NCI-H460 (cell line): ENCODE data around the gene VCL. TPM values are rescaled to one million over a fixed set of nuclear protein-coding genes. Genes with fewer than 3 reads are reported as not detected.
A peak's percentile ranks its signal among the peaks of the same experiment; 100 is the strongest.
"Not testable (repeated sequence)": the region's sequence is repeated elsewhere in the genome, so short reads cannot be mapped to it uniquely, and the experiment has no call there.

ENCODE experiments used
- DNase-seq: peaks from one replicate; pipeline ENCODE4 v3.0.0-alpha.2; 2016; ENCODE audit warnings: low read depth; ENCODE audit errors: extremely low read depth
- polyA plus RNA-seq: library from polyadenylated mRNA; depleted of rRNA; stranded (reverse); fragments of >200 nt; gene quantifications from 2 replicates; pipeline ENCODE4 v1.2.3, GENCODE V29; 2014; cell fraction: nucleus; rRNA removed
- total RNA-seq: library from RNA; depleted of rRNA; stranded (reverse); fragments of >200 nt; shearing (Covaris generic); gene quantifications from 2 replicates; pipeline ENCODE4 v1.2.3, GENCODE V29; 2014; rRNA removed

The VCL gene
- total RNA-seq: 73.9 and 75.7 TPM in 2 replicates
- 72.8 and 103 TPM in 2 replicates for polyA plus RNA-seq

DNA sequence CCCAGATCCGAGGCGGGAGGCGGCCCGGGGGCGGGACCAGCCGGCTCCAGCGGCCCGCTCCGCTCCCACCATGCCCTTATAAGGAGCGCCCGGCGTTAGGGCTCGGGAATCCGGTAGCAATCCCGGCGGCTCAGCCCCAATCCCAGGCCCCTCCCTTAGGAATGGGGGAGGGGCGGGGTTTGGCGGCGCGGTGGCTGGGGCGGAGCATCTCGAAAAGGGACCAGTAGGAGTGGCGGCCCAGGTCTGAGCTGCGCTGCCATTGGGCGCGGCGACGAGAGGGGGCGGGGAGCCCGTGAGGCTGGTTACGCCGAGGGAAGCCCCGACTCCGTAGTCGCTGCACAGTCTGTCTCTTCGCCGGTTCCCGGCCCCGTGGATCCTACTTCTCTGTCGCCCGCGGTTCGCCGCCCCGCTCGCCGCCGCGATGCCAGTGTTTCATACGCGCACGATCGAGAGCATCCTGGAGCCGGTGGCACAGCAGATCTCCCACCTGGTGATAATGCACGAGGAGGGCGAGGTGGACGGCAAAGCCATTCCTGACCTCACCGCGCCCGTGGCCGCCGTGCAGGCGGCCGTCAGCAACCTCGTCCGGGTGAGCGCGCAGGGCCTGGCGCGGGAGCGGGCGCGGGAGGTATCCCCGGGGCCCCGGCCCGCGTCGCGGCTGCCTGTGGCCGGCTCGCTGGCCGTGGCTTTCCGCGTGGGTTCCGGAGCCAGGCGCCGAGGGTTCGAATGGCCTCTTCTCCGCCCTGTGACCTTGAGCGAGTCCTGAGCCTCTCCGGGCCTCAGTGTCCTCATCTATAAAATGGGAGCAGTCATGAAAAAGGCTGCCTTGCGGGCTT lies at the start of gene VCL:
Gene VCL (plus strand): TSS at position 330 of the 836 bp plus-strand sequence. CDS start 92 bp downstream, at position 422.
- DNase-seq: peak; percentile 98

DNA sequence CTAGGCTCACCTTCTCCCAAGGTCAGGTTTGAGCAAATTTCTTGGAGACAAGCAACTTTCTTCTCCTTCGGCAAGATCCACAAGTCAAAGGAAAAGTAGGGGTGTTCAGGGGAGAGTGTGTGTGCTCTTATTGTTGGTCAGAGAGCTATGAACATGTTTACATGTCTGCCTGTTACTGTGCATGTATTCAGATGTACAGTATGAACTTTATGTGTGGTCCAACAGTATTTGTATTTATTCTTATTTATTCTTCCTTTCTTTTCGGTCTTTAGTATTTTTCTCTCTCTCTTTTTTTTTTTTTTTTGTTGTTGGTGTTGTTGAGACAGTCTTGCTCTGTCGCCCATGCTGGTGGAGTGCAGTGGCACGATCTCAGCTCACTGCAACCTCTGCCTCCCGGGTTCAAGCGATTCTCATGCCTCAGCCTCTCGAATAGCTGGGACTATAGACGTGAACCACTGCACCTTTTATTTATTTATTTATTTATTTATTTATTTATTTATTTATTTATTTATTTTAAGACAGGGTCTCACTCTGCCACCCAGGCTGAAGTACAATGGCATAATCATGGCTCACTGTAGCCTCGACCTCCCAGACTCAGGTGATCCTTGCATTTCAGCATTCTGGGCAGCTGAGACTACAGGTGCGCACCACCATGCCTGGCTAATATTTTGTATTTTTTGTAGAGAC lies 48.8 kb upstream of the VCL start:
- DNase-seq: no peak

- no peak for DNase-seq
These were observed 47.6 kb upstream of the VCL start for GRCh38 chr10:73950155-73950948.

DNA sequence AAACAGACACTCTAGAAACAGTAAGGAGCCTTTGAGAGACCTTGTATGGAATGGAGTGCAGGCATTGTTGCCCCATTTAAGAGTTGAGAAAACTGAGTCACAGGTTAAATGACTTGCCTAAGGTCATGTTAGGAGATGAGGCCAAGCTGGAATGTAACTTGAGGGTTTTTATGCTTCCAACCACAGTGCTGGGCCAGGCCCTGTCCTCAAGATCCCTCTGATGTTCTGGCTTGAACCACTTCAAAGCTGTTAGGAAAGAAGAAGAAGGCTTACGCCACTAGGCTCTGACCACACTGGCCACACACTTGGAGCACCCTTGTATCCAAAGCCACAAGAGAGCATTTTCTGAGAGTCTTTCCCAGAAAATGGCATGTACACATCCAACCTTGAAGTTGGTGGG lies 44.3 kb upstream of the VCL start:
- no peak for DNase-seq

GRCh38 chr10:73954737-73955136 lies 43.2 kb upstream of the VCL start:
- no peak for DNase-seq

DNA sequence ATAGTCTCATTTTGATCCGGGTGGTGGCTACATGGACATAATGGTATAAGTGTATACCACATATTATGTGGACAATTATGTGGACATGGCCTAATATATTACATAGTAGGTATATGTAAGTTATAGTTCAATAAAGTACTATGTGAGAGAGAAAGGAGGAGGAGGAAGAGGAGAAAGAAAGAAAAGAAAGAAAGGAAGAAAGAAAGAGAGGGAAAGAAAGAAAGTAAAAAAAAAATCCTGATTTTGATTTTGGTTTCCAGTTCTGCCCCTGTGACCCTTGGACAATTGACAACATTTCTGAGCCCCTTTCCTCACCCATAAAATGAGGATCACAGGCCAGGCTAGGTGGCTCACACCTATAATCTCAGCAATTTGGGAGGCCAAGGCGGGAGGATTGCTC lies 42.2 kb upstream of the VCL start:
- no peak for DNase-seq

DNA sequence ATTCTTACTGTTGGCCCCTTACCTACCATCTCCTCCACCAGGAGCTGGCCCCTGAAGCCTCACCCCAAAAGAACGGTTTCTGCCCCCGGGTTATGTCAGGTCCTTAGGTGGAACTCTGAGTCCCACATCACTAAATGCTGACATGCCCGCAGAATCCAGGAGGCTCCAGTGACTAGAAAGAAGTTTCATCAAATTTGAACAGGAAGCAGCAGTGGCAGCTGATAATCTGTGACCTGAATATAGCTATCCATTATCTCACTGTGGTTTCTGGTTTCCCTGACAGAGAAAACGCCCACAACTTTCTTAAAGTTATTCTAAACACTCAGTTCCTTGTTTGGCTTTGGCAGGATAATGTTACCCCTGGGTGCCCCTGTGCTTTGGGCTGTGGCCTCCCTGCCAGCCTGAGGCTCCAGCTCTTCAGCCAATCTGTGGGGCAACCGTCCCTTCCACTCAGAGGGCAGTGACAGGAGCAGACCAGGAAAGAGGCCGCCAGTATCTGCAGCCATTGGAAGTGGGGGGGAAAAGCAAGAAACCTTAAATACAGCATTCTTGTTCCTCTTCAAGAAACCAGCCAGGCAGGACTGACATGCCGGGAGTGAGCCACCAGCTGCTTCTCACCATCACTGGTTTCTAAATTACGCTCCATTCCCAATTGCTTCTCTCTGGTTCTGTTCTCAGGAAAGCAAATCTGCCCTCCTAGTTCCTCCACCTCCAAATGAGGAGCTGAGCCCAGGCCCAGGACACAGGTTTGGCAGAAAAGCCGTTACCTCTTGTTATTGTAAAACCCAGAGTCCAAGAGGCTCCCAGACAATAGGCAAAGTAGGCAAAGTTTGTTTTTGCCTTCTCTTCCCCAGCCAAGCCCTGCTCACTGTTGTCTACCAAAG lies 41.2 kb upstream of the VCL start:
- no peak for DNase-seq

DNA sequence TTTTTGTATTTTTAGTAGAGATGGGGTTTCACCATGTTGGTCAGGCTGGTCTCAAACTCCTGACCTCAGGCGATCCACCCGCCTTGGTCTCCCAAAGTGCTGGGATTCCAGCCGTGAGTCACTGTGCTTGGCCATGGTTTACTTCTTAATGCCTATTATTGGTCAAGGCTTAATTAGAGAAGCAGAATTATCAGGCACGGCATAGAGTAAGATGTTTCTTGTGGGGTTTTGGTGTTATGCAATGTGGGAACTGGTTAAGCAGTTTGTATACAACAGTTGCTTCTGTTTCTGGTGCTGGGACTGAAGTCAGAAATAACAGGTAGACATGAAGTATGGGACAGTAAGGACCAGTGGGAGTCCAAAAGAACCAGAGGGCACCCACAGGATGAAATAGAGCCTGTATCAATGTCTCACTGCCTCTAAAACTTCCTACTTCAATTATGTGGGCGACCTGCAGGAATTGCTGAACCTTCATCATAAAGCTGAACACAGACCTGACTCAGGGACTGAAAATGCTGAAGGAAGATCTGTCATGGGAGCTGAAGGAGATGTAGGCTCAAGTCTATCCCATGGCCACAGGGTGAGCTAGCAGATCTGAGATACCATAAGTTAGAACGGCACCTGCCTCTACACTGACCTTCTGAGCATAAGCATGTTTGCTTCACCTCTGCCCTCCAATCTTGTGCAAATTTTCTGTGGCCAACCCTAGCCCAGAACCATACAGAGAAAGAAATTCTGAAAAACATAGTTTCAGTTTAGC lies 38.3 kb upstream of the VCL start:
- no peak for DNase-seq

- DNase-seq: no peak
These were observed 35.5 kb upstream of the VCL start for GRCh38 chr10:73962386-73962785.

DNA sequence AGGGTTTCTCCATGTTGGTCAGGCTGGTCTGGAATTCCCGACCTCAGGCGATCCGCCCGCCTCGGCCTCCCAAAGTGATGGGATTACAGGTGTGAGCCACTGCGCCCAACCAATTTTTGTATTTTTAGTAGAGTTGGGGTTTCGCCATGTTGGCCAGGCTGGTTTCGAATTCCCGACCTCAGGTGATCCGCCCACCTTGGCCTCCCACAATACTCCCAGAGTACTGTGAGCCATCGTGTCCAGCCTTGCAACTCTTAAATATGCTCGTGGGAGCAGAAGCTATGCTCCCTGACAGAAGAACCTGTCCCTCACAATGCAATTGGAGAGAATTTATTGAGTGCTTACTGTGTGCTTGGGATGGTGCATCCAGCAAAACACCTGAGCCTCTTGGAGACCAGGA lies 34.4 kb upstream of the VCL start:
- not testable (repeated sequence) for DNase-seq

DNA sequence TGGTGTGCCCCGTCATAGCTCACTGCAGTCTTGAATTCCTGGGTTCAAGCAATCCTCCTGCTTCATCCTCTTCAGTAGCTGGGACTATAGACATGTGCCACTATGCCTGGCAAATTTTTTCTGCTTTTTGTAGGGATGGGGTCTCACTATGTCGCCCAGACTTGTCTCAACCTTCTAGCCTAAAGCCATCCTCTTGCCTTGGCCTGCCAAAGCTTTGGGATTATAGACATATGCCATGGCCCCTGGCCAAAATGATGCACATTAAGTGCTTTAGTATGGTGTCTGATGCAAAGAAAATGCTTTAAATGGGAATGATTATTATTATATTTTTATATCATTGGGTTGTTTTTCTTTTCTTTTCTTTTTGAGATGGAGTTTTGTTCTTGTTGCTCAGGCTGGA lies 33.2 kb upstream of the VCL start:
- no peak for DNase-seq

DNA sequence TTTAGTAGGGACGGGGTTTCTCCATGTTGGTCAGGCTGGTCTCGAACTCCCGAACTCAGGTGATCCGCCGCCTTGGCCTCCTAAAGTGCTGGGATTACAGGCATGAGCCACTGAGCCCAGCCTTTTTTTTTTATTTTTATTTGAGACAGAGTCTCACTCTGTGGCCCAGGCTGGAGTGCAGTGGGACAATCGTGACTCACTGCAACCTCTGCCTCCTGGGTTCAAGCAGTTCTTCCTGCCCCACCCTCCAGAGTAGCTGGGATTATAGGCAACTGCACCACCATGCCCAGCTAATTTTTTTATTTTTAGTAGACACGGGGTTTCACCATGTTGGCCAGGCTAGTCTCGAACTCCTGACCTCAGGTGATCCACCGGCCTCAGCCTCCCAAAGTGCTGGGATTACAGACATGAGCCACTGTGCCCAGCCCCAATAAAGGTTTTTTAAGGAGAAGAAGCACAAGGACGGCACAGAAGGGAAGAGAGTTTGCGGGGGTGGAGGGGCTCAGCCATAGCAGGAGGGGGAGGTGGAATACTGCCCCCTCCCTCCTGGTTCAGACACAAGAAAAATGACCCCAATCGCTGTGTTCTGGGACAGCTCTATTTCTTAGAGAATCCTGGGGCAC lies 32.5 kb upstream of the VCL start:
- not testable (repeated sequence) for DNase-seq

- peak; percentile 71 for DNase-seq
These were observed 31.8 kb upstream of the VCL start for GRCh38 chr10:73965890-73966768.

DNA sequence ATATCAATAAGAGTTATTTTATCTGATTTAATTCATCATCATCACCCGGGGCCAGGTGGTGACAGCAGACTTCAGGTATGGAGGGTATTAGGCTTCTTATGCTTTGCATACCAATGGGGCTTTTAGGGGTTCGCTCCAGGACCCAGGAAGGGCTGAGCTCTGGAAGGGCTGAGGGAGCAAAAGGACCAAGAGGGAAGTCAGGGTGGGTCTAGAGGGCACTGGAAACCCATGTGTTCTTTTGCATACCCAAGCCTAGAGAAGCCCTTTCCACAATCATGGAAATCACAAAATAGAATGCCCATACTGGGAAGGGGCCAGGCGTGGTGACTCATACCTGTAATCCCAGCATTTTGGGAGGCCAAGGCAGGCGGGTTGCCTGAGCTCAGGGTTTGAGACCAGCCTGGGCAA lies 30.9 kb upstream of the VCL start:
- DNase-seq: no peak

GRCh38 chr10:73967544-73967943 lies 30.4 kb upstream of the VCL start:
- DNase-seq: no peak

DNA sequence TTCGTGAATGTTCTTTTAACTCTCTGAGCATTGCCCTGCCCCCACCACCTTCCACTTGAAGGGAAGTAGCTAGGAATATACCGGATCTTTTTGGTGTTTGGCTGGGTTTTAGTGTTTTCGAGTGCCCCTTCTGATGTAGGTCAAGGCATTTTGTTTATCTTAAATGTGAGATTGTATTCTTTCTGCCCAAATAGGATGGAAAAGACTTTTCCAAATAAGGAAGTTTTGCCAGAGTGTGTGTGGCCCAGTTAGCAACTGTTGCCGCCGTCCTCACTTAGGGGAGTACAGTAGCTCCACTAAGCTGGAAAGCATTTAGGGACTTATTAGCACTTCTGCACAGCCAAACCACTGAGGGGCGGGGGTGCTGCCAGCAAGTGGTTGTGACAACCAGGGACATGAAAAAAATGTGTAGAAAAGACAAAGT lies 29.8 kb upstream of the VCL start:
- no peak for DNase-seq

- no peak for DNase-seq
These were observed 28.6 kb upstream of the VCL start for GRCh38 chr10:73969224-73969841.
